ENCODE measurements around the gene ARHGEF10L.

DNA sequence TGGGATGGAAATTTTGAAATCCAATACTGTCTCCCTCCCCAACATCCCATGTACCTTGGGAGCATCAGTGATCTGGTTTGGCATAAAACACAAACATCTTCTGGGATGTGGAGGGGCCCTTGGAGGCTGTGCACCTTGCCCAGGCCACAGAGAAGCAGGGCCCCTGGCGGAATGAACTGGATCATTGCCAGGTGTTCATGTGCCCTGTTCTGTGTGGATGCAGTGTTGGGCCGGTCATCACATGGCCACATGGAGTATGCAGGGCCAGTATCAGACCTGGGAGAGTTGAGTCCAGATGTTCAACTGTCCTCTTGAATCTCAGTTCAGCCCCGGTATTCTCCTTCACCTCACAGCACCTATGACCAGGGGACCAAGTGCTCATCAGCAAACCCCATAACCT lies 26.9 kb downstream of the ARHGEF10L start:
- TF ChIP-seq, protein P1, sequence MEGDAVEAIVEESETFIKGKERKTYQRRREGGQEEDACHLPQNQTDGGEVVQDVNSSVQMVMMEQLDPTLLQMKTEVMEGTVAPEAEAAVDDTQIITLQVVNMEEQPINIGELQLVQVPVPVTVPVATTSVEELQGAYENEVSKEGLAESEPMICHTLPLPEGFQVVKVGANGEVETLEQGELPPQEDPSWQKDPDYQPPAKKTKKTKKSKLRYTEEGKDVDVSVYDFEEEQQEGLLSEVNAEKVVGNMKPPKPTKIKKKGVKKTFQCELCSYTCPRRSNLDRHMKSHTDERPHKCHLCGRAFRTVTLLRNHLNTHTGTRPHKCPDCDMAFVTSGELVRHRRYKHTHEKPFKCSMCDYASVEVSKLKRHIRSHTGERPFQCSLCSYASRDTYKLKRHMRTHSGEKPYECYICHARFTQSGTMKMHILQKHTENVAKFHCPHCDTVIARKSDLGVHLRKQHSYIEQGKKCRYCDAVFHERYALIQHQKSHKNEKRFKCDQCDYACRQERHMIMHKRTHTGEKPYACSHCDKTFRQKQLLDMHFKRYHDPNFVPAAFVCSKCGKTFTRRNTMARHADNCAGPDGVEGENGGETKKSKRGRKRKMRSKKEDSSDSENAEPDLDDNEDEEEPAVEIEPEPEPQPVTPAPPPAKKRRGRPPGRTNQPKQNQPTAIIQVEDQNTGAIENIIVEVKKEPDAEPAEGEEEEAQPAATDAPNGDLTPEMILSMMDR (IDR thresholded peaks at IDR 0.05): no peak
- no peak for TF ChIP-seq POLR2A (IDR thresholded peaks at IDR 0.05)
- no peak for TF ChIP-seq POLR2AphosphoS5 (IDR thresholded peaks at IDR 0.05)

All from prostate gland (tissue), 2 donors.